Peyer's patch (tissue), 4 donors: ENCODE measurements around the gene FOXO1. TPM values are rescaled to one million over a fixed set of nuclear protein-coding genes. Genes with fewer than 3 reads are reported as not detected.

Experiments used
- DNase-seq, 3 donors: peaks; one replicate each; pipeline ENCODE4 v3.0.0-alpha.2; 2017 to 2019
- H3K27ac ChIP-seq, 4 donors: fragments of 200-600 bp; sonication (generic); one replicate each; pipeline ENCODE4 v1.5.1; 2016 to 2019
- H3K27me3 ChIP-seq, 2 donors: fragments of 200-600 bp; sonication (generic); one replicate each; pipeline ENCODE4 v1.5.1; 2019
- H3K36me3 ChIP-seq, 3 donors: fragments of 200-600 bp; sonication (generic); one replicate each; pipeline ENCODE4 v1.5.1; 2016 to 2019
- H3K4me1 ChIP-seq, 4 donors: fragments of 200-600 bp; sonication (generic); one replicate each; pipeline ENCODE4 v1.5.1; 2016 to 2019
- H3K4me3 ChIP-seq, 4 donors: fragments of 200-600 bp; sonication (generic); 1 replicate in 3 of 4; 2 replicates in 1 of 4; pipeline ENCODE4 v1.5.1; 2016 to 2019; ENCODE audit warnings: mild to moderate bottlenecking in 1 of 4
- H3K9me3 ChIP-seq, 4 donors: fragments of 200-600 bp; sonication (generic); one replicate each; pipeline ENCODE4 v1.5.1; 2016 to 2019; ENCODE audit warnings: mild to moderate bottlenecking in 1 of 4
- POLR2A ChIP-seq, 2 donors: fragments of 450-650 bp; IDR thresholded peaks; one replicate each; pipeline ENCODE4 v1.5.1; 2017; ENCODE audit warnings: antibody characterized with exemption in 2 of 2, mild to moderate bottlenecking in 2 of 2, moderate library complexity in 2 of 2
- total RNA-seq, 4 donors: library from RNA; depleted of rRNA; stranded (reverse); fragments of >200 nt; gene quantifications; one replicate each; pipeline ENCODE4 v1.1.0, GENCODE V29; 2016
- TF ChIP-seq, protein P1 (sequence below), 6 experiments: fragments of 450-650 bp in 4 of 6; fragments of 200-600 bp in 2 of 6; sonication (generic) in 1 of 6; IDR thresholded peaks; one replicate each; pipeline ENCODE4 v1.5.1; 2017 to 2019; ENCODE audit warnings: antibody characterized with exemption in 6 of 6, mild to moderate bottlenecking in 3 of 6, moderate library complexity in 1 of 6

The FOXO1 gene
- total RNA-seq, 4 donors from 2014 or later: 22.2 to 32.2 (median 26.8) TPM

DNA sequence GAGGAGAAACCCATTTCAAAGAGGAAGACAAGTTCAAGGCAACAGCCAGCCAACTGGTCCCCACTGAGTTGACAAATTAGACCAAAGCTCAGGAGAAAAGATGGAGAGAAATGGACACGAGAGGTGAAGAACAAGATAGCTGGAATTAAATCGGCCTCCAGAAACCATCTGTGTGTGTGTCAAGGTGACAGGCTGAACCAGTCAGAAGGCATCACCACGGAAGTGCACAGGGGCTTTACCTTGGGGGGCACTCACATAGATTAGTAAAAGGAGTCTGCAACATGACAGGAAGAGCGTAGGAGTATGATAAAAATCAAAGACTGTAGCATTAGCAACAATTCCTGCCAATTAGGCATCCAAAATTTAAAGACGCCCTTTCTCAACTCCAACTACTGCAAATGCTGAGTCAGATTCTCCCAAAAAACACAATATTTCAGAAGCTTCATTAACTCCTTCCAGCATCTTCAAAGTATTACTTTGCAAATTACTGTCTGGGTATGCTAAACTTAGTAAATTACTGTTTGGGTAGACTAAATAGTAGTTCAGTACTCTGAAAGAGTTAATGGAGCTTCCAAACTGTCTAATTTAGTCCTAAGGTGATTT, 66.2 kb downstream of the FOXO1 start:
- Histone ChIP-seq H3K4me3 (no peak overlapping the region), H3K27ac (no peak overlapping the region), H3K9me3 (no peaks in the 10 kb centered on the region), H3K27me3 (no peaks in the 10 kb centered on the region), H3K36me3 (no peaks in the 10 kb centered on the region), H3K4me1 (peaks cover 0 to 16% (median 3%) of the 10 kb centered on the region in 4 donors)
- no peak for TF ChIP-seq POLR2A (IDR thresholded peaks at IDR 0.05)
- TF ChIP-seq, protein P1, sequence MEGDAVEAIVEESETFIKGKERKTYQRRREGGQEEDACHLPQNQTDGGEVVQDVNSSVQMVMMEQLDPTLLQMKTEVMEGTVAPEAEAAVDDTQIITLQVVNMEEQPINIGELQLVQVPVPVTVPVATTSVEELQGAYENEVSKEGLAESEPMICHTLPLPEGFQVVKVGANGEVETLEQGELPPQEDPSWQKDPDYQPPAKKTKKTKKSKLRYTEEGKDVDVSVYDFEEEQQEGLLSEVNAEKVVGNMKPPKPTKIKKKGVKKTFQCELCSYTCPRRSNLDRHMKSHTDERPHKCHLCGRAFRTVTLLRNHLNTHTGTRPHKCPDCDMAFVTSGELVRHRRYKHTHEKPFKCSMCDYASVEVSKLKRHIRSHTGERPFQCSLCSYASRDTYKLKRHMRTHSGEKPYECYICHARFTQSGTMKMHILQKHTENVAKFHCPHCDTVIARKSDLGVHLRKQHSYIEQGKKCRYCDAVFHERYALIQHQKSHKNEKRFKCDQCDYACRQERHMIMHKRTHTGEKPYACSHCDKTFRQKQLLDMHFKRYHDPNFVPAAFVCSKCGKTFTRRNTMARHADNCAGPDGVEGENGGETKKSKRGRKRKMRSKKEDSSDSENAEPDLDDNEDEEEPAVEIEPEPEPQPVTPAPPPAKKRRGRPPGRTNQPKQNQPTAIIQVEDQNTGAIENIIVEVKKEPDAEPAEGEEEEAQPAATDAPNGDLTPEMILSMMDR (IDR thresholded peaks at IDR 0.05): no peak
- no peak for DNase-seq

DNA sequence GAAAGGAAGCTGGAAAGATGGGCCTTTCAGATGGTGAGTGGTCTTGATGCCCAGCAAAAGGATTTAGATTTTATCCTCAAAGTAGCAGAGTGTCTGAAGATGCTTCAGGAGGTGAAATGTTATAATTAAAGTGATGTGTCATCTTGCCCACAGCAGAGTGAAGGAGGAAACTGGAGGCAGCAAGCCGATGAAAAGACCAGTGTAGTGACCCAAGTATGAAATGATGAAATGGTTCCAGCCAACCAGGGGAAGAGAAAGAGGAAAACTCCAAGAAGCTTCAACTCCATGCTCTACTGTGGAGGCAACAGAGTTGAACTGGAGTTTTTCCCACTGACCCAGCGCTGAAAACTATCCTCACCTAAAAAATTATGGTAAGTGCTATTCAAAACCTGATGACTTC, 66.7 kb downstream of the FOXO1 start:
- Histone ChIP-seq H3K4me3 (no peak overlapping the region), H3K4me1 (peaks cover 0 to 16% (median 3%) of the 10 kb centered on the region in 4 donors), H3K9me3 (no peaks in the 10 kb centered on the region), H3K27ac (no peak overlapping the region), H3K27me3 (no peaks in the 10 kb centered on the region), H3K36me3 (no peaks in the 10 kb centered on the region)
- TF ChIP-seq, protein P1 (IDR thresholded peaks at IDR 0.05): no peak
- no peak for TF ChIP-seq POLR2A (IDR thresholded peaks at IDR 0.05)
- DNase-seq: no peak

DNA sequence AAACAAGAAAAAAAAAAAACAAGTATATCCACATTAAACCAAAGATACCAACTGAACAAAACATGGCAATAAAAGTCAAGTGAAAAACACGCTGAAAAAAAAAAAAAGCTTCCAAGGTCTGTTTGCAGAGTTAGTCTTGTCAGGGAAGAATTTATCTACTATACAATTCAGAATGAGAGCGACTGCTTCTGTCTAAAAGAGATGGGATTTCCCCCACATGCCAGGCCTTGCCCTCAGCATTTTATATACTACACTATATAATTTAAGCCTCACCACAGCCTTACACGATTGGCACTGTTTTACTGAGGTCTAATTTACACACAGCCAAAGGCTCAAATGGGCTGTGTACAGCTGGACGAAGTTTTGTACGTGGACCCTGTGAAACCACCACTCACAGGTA, 67.3 kb downstream of the FOXO1 start:
- Histone ChIP-seq H3K27me3 (no peaks in the 10 kb centered on the region), H3K4me3 (no peak overlapping the region), H3K4me1 (peaks cover 0 to 16% (median 3%) of the 10 kb centered on the region in 4 donors), H3K9me3 (no peaks in the 10 kb centered on the region), H3K27ac (no peak overlapping the region), H3K36me3 (no peaks in the 10 kb centered on the region)
- TF ChIP-seq, protein P1 (IDR thresholded peaks at IDR 0.05): no peak
- no peak for TF ChIP-seq POLR2A (IDR thresholded peaks at IDR 0.05)
- no peak for DNase-seq

DNA sequence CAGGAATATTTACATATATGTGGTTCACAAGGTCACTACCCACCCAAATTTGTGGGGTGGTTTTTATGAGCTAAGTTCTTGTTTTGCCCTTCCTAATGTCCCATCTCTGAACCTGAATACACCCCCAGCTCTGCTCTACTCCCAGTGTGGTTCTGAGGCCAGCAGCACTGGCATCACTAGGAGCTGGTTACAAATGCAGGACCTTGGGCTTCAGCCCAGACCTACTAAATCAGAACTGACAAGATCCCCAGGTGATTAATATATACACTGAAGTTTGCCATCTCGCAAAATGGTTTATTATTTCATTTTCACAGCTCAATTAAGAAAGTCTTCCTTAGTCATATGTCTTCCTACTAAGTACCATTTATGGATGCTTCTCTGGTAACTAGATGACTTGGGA, 67.9 kb downstream of the FOXO1 start:
- Histone ChIP-seq H3K9me3 (no peaks in the 10 kb centered on the region), H3K4me1 (peaks cover 0 to 16% (median 3%) of the 10 kb centered on the region in 4 donors), H3K4me3 (no peak overlapping the region), H3K27me3 (no peaks in the 10 kb centered on the region), H3K36me3 (no peaks in the 10 kb centered on the region), H3K27ac (no peak overlapping the region)
- no peak for DNase-seq
- TF ChIP-seq POLR2A (IDR thresholded peaks at IDR 0.05): no peak
- TF ChIP-seq, protein P1 (IDR thresholded peaks at IDR 0.05): no peak

DNA sequence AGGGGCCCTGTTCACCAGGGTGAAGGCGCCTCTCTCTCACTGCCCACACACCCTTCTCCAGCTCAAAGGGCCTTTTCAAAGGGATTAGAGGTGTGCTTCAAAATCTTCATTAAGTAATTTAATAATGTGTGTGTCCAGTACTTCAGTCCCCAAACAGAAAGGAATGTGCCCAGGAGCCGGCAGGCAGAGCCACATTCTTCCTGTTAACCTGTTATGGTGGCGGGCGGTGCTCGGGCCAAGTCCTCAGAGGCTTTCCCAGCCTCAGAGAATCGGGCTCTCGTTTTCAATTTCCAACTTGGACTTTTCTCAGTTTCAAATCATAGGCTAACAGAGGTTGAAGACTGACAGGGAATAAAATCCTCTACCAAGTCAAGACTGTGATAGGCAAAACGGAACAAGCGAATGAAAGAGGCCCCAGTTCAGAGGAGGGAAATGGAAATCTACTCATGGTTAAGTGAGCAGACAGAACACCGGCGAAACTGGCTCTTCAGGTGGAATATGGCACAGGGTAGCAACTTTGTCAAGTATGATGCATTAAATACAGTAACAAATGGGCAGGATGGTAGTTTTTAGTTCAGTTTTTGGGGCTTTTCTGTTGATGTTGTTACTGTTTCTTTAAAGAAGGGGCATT, 68.6 kb downstream of the FOXO1 start:
- TF ChIP-seq, protein P1 (IDR thresholded peaks at IDR 0.05): no peak

More for the DNA sequence above, 68.6 kb downstream of the FOXO1 start:
- peaks cover 0 to 16% (median 3%) of the 10 kb centered on the region in 4 donors for H3K4me1 ChIP-seq
- no peaks in the 10 kb centered on the region for H3K36me3 ChIP-seq
- no peak overlapping the region for H3K4me3 ChIP-seq
- no peaks in the 10 kb centered on the region for H3K9me3 ChIP-seq
- peak overlapping the region in 1 of 4 donors; percentile 34 for H3K27ac ChIP-seq
- H3K27me3 ChIP-seq: no peaks in the 10 kb centered on the region
- DNase-seq: no peak
